Left lung (tissue), 10 donors: ENCODE measurements around the gene CIDEB. TPM values are rescaled to one million over a fixed set of nuclear protein-coding genes. Genes with fewer than 3 reads are reported as not detected.

Experiments used
- ATAC-seq: fragments of 200-7000 bp; cut with Tn5 transposase; one replicate; pipeline ENCODE4 v1.9.1; 2020; ENCODE audit warnings: moderate library complexity
- DNase-seq, 4 donors: peaks; one replicate each; pipeline ENCODE4 v3.0.0-alpha.2; 2013 to 2020
- H3K27ac ChIP-seq, 2 donors: fragments of 200-600 bp; sonication (generic) in 1 of 2; one replicate each; pipeline versions ENCODE4 v1.5.0 to v1.8.0; 2020 to 2021
- H3K27me3 ChIP-seq, 2 donors: fragments of 200-600 bp; sonication (generic) in 1 of 2; one replicate each; pipeline versions ENCODE4 v1.5.0 to v1.8.0; 2020 to 2021
- H3K36me3 ChIP-seq, 2 donors: fragments of 200-600 bp; sonication (generic) in 1 of 2; one replicate each; pipeline versions ENCODE4 v1.5.0 to v1.8.0; 2020 to 2021
- H3K4me1 ChIP-seq, 2 donors: fragments of 200-600 bp; one replicate each; pipeline ENCODE4 v1.8.0; 2021
- H3K4me3 ChIP-seq, 2 donors: fragments of 200-600 bp; sonication (generic) in 1 of 2; one replicate each; pipeline versions ENCODE4 v1.5.0 to v1.8.0; 2020 to 2021; ENCODE audit warnings: mild to moderate bottlenecking in 1 of 2
- H3K9me3 ChIP-seq, 2 donors: fragments of 200-600 bp; sonication (generic) in 1 of 2; one replicate each; pipeline versions ENCODE4 v1.5.0 to v1.8.0; 2020 to 2021
- intact Hi-C, 2 donors: fragments of 100-400 bp; cut with DNase I; formaldehyde crosslinking; loops; one replicate each; pipeline versions ENCODE4 v1.11.2 to v1.14.2; 2022
- polyA plus RNA-seq, 6 donors: library from polyadenylated mRNA; unstranded; fragments of 120-200 nt; gene quantifications; one replicate each; pipeline ENCODE4 v1.2.1, GENCODE V29; 2013; ENCODE audit not compliant: insufficient read length in 6 of 6
- total RNA-seq, 2 donors: library from RNA; stranded (reverse); fragmentation: NEBNext Ultra II Directional; extraction: Animal tissue kit (Norgen Biotek cat#: 25700); gene quantifications; one replicate each; pipeline ENCODE4 v1.2.1, GENCODE V29; 2021
- TF ChIP-seq, protein P1 (sequence below), 2 donors: fragments of 200-600 bp; sonication (generic) in 1 of 2; IDR thresholded peaks; one replicate each; pipeline versions ENCODE4 v1.5.0 to v1.8.0; 2021; ENCODE audit warnings: antibody characterized with exemption in 2 of 2
- donor health status: DM: no; HTN: yes; CAD: no.
- donor health status: DM: no; HTN: no; CAD: no.

The CIDEB gene
- total and polyA plus RNA-seq, 8 donors: 9.2 to 22.7 (median 13.9) TPM

DNA sequence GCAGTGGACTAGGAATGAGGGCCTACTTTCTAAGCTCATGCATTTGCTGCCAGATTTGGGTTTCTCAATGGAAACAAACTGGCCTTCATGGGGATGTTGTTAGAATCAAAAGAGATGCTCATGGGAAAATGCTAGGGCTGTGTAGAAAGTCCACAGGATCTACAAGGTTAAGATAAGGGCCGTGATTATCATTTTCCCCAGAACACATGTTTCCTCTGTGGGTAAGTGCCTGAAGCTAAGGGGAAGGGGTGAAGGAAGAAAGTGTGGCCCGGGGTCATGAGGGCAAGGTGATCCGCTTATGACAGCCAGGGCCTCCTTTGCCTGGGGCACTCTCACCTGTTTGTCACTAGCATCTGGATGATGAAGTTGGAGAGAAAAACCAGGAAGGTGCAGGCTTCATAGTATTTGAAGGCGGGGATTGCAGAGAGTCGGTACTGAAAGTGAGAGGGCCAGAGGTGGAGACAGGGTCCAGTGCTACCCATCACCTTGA is 17.3 kb upstream of the CIDEB start:
- TF ChIP-seq, protein P1, sequence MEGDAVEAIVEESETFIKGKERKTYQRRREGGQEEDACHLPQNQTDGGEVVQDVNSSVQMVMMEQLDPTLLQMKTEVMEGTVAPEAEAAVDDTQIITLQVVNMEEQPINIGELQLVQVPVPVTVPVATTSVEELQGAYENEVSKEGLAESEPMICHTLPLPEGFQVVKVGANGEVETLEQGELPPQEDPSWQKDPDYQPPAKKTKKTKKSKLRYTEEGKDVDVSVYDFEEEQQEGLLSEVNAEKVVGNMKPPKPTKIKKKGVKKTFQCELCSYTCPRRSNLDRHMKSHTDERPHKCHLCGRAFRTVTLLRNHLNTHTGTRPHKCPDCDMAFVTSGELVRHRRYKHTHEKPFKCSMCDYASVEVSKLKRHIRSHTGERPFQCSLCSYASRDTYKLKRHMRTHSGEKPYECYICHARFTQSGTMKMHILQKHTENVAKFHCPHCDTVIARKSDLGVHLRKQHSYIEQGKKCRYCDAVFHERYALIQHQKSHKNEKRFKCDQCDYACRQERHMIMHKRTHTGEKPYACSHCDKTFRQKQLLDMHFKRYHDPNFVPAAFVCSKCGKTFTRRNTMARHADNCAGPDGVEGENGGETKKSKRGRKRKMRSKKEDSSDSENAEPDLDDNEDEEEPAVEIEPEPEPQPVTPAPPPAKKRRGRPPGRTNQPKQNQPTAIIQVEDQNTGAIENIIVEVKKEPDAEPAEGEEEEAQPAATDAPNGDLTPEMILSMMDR (IDR thresholded peaks at IDR 0.05): no peak
- ATAC-seq (no peak), DNase-seq (no peak)
- no peak overlapping the region for H3K27ac ChIP-seq
- H3K9me3 ChIP-seq: no peaks in the 10 kb centered on the region
- intact Hi-C loops: no loop called here
- peaks cover 0 to under 1% of the 10 kb centered on the region in 2 donors for H3K27me3 ChIP-seq
- H3K4me1 ChIP-seq: peaks cover 0 to 36% of the 10 kb centered on the region in 2 donors
- H3K4me3 ChIP-seq: no peak overlapping the region
- H3K36me3 ChIP-seq: peaks cover 0 to 24% of the 10 kb centered on the region in 2 donors

GRCh38 chr14:24324024-24324423 is 16.2 kb upstream of the CIDEB start:
- no peaks in the 10 kb centered on the region for H3K9me3 ChIP-seq
- H3K27ac ChIP-seq: no peak overlapping the region
- peaks cover 0 to 31% of the 10 kb centered on the region in 2 donors for H3K36me3 ChIP-seq
- TF ChIP-seq, protein P1 (IDR thresholded peaks at IDR 0.05): no peak
- H3K4me3 ChIP-seq: no peak overlapping the region
- ATAC-seq (no peak), DNase-seq (peak in 1 of 4 donors; percentile 59)
- intact Hi-C loops: no loop called here
- H3K4me1 ChIP-seq: peaks cover 0 to 28% of the 10 kb centered on the region in 2 donors
- H3K27me3 ChIP-seq: peaks cover 0 to 12% of the 10 kb centered on the region in 2 donors

DNA sequence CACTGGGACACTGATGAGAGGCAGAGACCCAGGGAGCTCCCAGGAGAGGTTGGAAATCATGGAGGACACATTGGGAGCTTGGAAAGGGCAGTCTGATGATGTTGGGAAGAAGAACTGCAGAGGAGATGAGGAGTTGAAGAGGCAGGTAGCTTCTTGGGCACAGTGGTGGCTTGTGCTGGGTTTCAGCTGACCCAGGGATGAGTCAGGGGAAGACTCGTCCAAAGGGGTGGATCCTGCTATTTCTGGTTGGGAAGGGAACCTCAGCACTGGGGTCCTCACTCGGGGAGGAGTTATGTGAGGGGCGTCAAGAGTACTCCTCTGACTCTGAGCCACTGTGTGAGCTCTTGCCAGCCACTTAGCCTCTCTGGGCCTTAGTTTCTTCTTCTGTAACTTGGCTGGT is 15.6 kb upstream of the CIDEB start:
- DNase-seq: no peak
- Histone ChIP-seq H3K4me3 (no peak overlapping the region), H3K27me3 (peaks cover 0 to 18% of the 10 kb centered on the region in 2 donors), H3K36me3 (peaks cover 0 to 34% of the 10 kb centered on the region in 2 donors), H3K27ac (no peak overlapping the region), H3K4me1 (peaks cover 0 to 28% of the 10 kb centered on the region in 2 donors), H3K9me3 (no peaks in the 10 kb centered on the region)
- ATAC-seq: no peak
- TF ChIP-seq, protein P1 (IDR thresholded peaks at IDR 0.05): no peak
- intact Hi-C loops: no loop called here

- Histone ChIP-seq H3K27ac (no peak overlapping the region), H3K4me3 (no peak overlapping the region), H3K4me1 (peaks cover 0 to 28% of the 10 kb centered on the region in 2 donors), H3K36me3 (peaks cover 0 to 41% of the 10 kb centered on the region in 2 donors), H3K27me3 (peaks cover 0 to 21% of the 10 kb centered on the region in 2 donors), H3K9me3 (no peaks in the 10 kb centered on the region)
- ATAC-seq: no peak
- DNase-seq: peak in 2 of 4 donors; percentile 27 to 55
- TF ChIP-seq, protein P1 (IDR thresholded peaks at IDR 0.05): no peak
- intact Hi-C loops: no loop called here
Observed at GRCh38 chr14:24322672-24323071, 14.9 kb upstream of the CIDEB start.

DNA sequence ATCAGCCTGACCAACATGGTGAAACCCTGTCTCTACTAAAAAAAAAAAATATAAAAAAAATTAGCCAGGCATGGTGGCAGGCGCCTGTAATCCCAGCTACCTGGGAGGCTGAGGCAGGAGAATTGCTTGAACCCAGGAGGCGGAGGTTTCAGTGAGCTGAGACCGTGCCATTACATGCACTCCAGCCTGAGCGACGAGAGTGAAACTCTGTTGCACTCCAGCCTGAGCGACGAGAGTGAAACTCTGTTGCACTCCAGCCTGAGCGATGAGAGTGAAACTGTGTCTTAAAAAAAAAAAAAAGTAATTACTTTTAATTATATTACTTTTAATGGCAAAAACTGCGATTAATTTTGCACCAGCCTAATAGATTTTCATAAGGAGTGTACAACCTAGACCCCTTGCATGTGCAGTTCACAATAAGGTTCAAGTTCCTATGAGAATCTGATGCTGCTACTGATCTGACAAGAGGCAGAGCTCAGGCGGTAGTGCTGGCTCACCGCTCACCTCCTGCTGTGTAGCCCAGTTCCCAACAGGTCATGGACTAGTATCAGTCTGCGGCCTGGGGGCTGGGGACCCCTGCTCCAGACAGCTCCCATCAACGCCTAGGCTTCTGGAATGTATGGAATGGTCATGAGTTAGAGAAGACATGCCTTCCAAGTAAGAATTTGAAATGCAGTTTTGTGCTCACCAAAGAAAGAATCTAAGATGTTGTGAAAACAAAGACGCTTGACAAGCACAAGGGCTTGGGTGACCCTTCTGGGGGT is 13.6 kb upstream of the CIDEB start:
- no peak for ATAC-seq
- peaks cover 0 to 44% of the 10 kb centered on the region in 2 donors for H3K36me3 ChIP-seq
- peak in 1 of 4 donors; percentile 30 for DNase-seq
- peaks cover 0 to 27% of the 10 kb centered on the region in 2 donors for H3K27me3 ChIP-seq
- no peak overlapping the region for H3K27ac ChIP-seq
- peaks cover 6 to 30% of the 10 kb centered on the region in 2 donors for H3K4me1 ChIP-seq
- TF ChIP-seq, protein P1 (IDR thresholded peaks at IDR 0.05): no peak
- intact Hi-C loops: no loop called here
- H3K9me3 ChIP-seq: no peaks in the 10 kb centered on the region
- H3K4me3 ChIP-seq: no peak overlapping the region
